H1 (cell line): ENCODE measurements around the gene SMAP2. TPM values are rescaled to one million over a fixed set of nuclear protein-coding genes. Genes with fewer than 3 reads are reported as not detected.

Experiments used
- CTCF ChIA-PET: fragments of 300-600 bp; sonication (Branson Sonifier 250); formaldehyde crosslinking; loops from one replicate; lab custom pipeline; 2021; ENCODE audit not compliant: partially characterized antibody; lab: Charles Lee
- POLR2A ChIA-PET: fragments of 300-600 bp; sonication (Branson Sonifier 250); formaldehyde crosslinking; loops from one replicate; lab custom pipeline; 2021; ENCODE audit warnings: inconsistent platforms; ENCODE audit not compliant: partially characterized antibody; lab: Charles Lee
- DNase-seq, 2 experiments: peaks; one replicate each; pipeline versions ENCODE4 v3.0.0 to v3.0.0-alpha.2; 2010 to 2022; ENCODE audit warnings: low spot score in 2 of 2, low read depth in 1 of 2, mixed read lengths in 1 of 2
- FAIRE-seq: peaks from 2 replicates; lab custom pipeline; 2011; peaks lifted over from hg19 to GRCh38; lab: Jason Lieb, UNC
- H2AFZ ChIP-seq: 2 replicates; pipeline ENCODE4 v1.8.1; 2012; ENCODE audit warnings: low read length, inconsistent platforms
- H2AK5ac ChIP-seq: 2 replicates; pipeline ENCODE4 v1.6.1; 2013; ENCODE audit warnings: low read depth, low read length
- H2BK120ac ChIP-seq: replicated peaks from 2 replicates; pipeline ENCODE3; 2013; ENCODE audit warnings: low read depth, low read length, inconsistent platforms
- H2BK12ac ChIP-seq: 2 replicates; pipeline ENCODE4 v1.6.1; 2013; ENCODE audit warnings: low read depth, low read length
- H2BK15ac ChIP-seq: 2 replicates; pipeline ENCODE4 v1.6.1; 2013; ENCODE audit warnings: low read length
- H2BK20ac ChIP-seq: 2 replicates; pipeline ENCODE4 v1.6.1; 2013; ENCODE audit warnings: low read length
- H2BK5ac ChIP-seq: 2 replicates; pipeline ENCODE4 v1.6.1; 2013; ENCODE audit warnings: low read depth, low read length
- H3K14ac ChIP-seq: 2 replicates; pipeline ENCODE4 v1.6.1; 2013; ENCODE audit warnings: inconsistent platforms; ENCODE audit not compliant: insufficient read length
- H3K18ac ChIP-seq: 2 replicates; pipeline ENCODE4 v1.6.1; 2013; ENCODE audit warnings: low read length; ENCODE audit errors: extremely low read depth
- H3K23ac ChIP-seq: 2 replicates; pipeline ENCODE4 v1.6.1; 2013; ENCODE audit warnings: inconsistent platforms; ENCODE audit not compliant: insufficient read length
- H3K23me2 ChIP-seq: 2 replicates; pipeline ENCODE4 v1.6.1; 2013; ENCODE audit warnings: low read depth, low read length
- H3K27ac ChIP-seq: 2 replicates; pipeline ENCODE4 v1.6.1; 2011; ENCODE audit warnings: low read depth, low read length, inconsistent platforms
- H3K27me3 ChIP-seq, 4 experiments: replicated peaks in 1 of 4; 1 replicate in 1 of 4; 2 replicates in 3 of 4; pipeline versions ENCODE4 v1.6.1 to v1.8.1; 2011 to 2013; ENCODE audit warnings: low read length in 3 of 4, mild to moderate bottlenecking in 3 of 4, inconsistent platforms in 2 of 4, mixed read lengths in 2 of 4, moderate library complexity in 1 of 4; ENCODE audit not compliant: control insufficient read depth in 3 of 4, insufficient read depth in 3 of 4; ENCODE audit errors: extremely low read depth in 1 of 4
- H3K36me3 ChIP-seq, 4 experiments: 2 replicates each; pipeline versions ENCODE4 v1.6.1 to v1.8.1; 2011 to 2013; ENCODE audit warnings: mild to moderate bottlenecking in 4 of 4, low read length in 3 of 4, moderate library complexity in 2 of 4, control low read depth in 1 of 4, inconsistent platforms in 1 of 4; ENCODE audit not compliant: insufficient read depth in 4 of 4, control insufficient read depth in 2 of 4
- H3K4ac ChIP-seq: replicated peaks from 2 replicates; pipeline ENCODE3; 2013; ENCODE audit warnings: low read length, low read depth, mixed read lengths, inconsistent platforms; ENCODE audit not compliant: insufficient read length
- H3K4me1 ChIP-seq, 4 experiments: replicated peaks in 1 of 4; 1 replicate in 1 of 4; 2 replicates in 3 of 4; pipeline versions ENCODE4 v1.6.1 to v1.8.1; 2011 to 2013; ENCODE audit warnings: low read length in 3 of 4, inconsistent platforms in 2 of 4, mixed read lengths in 1 of 4; ENCODE audit not compliant: insufficient read depth in 4 of 4, control insufficient read depth in 3 of 4
- H3K4me2 ChIP-seq, 2 experiments: 2 replicates each; pipeline versions ENCODE4 v1.6.1 to v1.8.1; 2011 to 2013; ENCODE audit warnings: low read depth in 2 of 2, low read length in 2 of 2, control low read depth in 1 of 2, inconsistent platforms in 1 of 2, mild to moderate bottlenecking in 1 of 2; ENCODE audit not compliant: insufficient read depth in 1 of 2
- H3K4me3 ChIP-seq, 4 experiments: fragments of 200-600, 300-600 bp in 1 of 4; sonication (generic), shearing (Covaris generic), sonication (Bioruptor Twin) in 1 of 4; 2 replicates each; pipeline versions ENCODE4 v1.5.1 to v1.8.1; 2011 to 2016; ENCODE audit warnings: low read length in 4 of 4, low read depth in 3 of 4, control low read depth in 2 of 4, inconsistent platforms in 2 of 4, mild to moderate bottlenecking in 2 of 4, mixed read lengths in 1 of 4, moderate library complexity in 1 of 4; ENCODE audit not compliant: insufficient read depth in 2 of 4; ENCODE audit errors: extremely low read depth in 1 of 4
- H3K56ac ChIP-seq: replicated peaks from 2 replicates; pipeline ENCODE3; 2013; ENCODE audit warnings: low read depth, mild to moderate bottlenecking, mixed read lengths, low read length, inconsistent platforms; ENCODE audit not compliant: insufficient read length
- H3K79me1 ChIP-seq: 2 replicates; pipeline ENCODE4 v1.6.1; 2013; ENCODE audit warnings: low read depth, low read length, control low read depth
- H3K79me2 ChIP-seq, 2 experiments: 2 replicates each; pipeline versions ENCODE4 v1.6.1 to v1.8.1; 2012 to 2013; ENCODE audit warnings: low read length in 2 of 2, mild to moderate bottlenecking in 2 of 2, inconsistent platforms in 1 of 2; ENCODE audit not compliant: insufficient read depth in 2 of 2, control insufficient read depth in 1 of 2
- H3K9ac ChIP-seq, 4 experiments: replicated peaks in 1 of 4; 1 replicate in 1 of 4; 2 replicates in 3 of 4; pipeline versions ENCODE4 v1.6.1 to v1.8.1; 2011 to 2013; ENCODE audit warnings: low read depth in 3 of 4, low read length in 3 of 4, control low read depth in 2 of 4, mild to moderate bottlenecking in 2 of 4, moderate library complexity in 2 of 4, inconsistent platforms in 1 of 4; ENCODE audit errors: extremely low read depth in 1 of 4
- H3K9me3 ChIP-seq, 2 experiments: 2 replicates each; pipeline versions ENCODE4 v1.6.1 to v1.8.1; 2012 to 2013; ENCODE audit warnings: mild to moderate bottlenecking in 2 of 2, moderate library complexity in 2 of 2, control low read depth in 1 of 2, inconsistent platforms in 1 of 2, low read depth in 1 of 2, low read length in 1 of 2, mixed read lengths in 1 of 2; ENCODE audit not compliant: insufficient read depth in 2 of 2
- H4K20me1 ChIP-seq, 2 experiments: replicated peaks in 1 of 2; 2 replicates each; pipeline versions ENCODE3 to v1.8.1; 2011 to 2013; ENCODE audit warnings: inconsistent platforms in 2 of 2, low read length in 2 of 2, mild to moderate bottlenecking in 1 of 2; ENCODE audit not compliant: insufficient read depth in 2 of 2, control insufficient read depth in 1 of 2
- H4K5ac ChIP-seq: 2 replicates; pipeline ENCODE4 v1.6.1; 2013; ENCODE audit warnings: low read length, low read depth, mixed read lengths, inconsistent platforms; ENCODE audit not compliant: insufficient read length
- H4K8ac ChIP-seq: 2 replicates; pipeline ENCODE4 v1.8.0; 2013; ENCODE audit warnings: mild to moderate bottlenecking, moderate library complexity, low read length, inconsistent platforms; ENCODE audit not compliant: insufficient read depth; ENCODE audit errors: extremely low read depth
- H4K91ac ChIP-seq: replicated peaks from 2 replicates; pipeline ENCODE3; 2013; ENCODE audit warnings: low read length, mixed read lengths, inconsistent platforms; ENCODE audit not compliant: insufficient read length
- POLR2A ChIP-seq, 2 experiments: IDR thresholded peaks; 1 replicate in 1 of 2; 2 replicates in 1 of 2; pipeline ENCODE4 v1.6.1; 2011; ENCODE audit warnings: low read depth in 2 of 2, low read length in 2 of 2, mild to moderate bottlenecking in 2 of 2; ENCODE audit errors: control extremely low read depth in 1 of 2
- SP4 ChIP-seq: IDR thresholded peaks from 2 replicates; pipeline ENCODE4 v1.6.1; 2012; ENCODE audit warnings: low read length, inconsistent platforms
- WGBS, 2 experiments: shearing (Covaris generic) in 1 of 2; methylation state at CpG; one replicate each; pipeline versions ENCODE4 v1.1.6 to v1.1.7; 2013 to 2015; ENCODE audit warnings: low lambda C conversion rate in 2 of 2, mixed read lengths in 2 of 2, inconsistent platforms in 1 of 2, low coverage in 1 of 2, missing lambda C conversion rate in 1 of 2; ENCODE audit not compliant: insufficient replicate concordance in 2 of 2, insufficient coverage in 1 of 2, insufficient read length in 1 of 2; ENCODE audit errors: extremely low coverage in 1 of 2, missing lambda C conversion rate in 1 of 2; 5-methylcytosine and 5-hydroxymethylcytosine counted together
- polyA plus RNA-seq, 7 experiments: library from polyadenylated mRNA; depleted of rRNA in 3 of 7; stranded (reverse) in 5 of 7; unstranded in 2 of 7; fragments of >200 nt in 5 of 7; fragments of 200-250 nt in 2 of 7; gene quantifications; 1 replicate in 5 of 7; 2 replicates in 1 of 7; 4 replicates in 1 of 7; pipeline versions ENCODE4 v1.2.1 to v1.2.3, GENCODE V29; 2011 to 2013; ENCODE audit warnings: missing spikeins in 2 of 7, mixed read lengths in 2 of 7
- total RNA-seq: library from RNA; stranded (reverse); fragmentation: NEBNext Ultra II Directional; extraction: Animal tissue kit (Norgen Biotek cat#: 25700); gene quantifications from 2 replicates; pipeline ENCODE4 v1.2.1, GENCODE V29; 2021
- TF ChIP-seq, protein P1 (sequence below): IDR thresholded peaks from 2 replicates; pipeline ENCODE4 v1.6.1; 2011; ENCODE audit warnings: low read length, improper control_type of control experiment

The SMAP2 gene
- total and polyA plus RNA-seq, 2 of the 8 experiments (the other 6 are each of a cell fraction or from before 2014, with no cell fraction given), result 4.3 to 5.5 TPM

DNA sequence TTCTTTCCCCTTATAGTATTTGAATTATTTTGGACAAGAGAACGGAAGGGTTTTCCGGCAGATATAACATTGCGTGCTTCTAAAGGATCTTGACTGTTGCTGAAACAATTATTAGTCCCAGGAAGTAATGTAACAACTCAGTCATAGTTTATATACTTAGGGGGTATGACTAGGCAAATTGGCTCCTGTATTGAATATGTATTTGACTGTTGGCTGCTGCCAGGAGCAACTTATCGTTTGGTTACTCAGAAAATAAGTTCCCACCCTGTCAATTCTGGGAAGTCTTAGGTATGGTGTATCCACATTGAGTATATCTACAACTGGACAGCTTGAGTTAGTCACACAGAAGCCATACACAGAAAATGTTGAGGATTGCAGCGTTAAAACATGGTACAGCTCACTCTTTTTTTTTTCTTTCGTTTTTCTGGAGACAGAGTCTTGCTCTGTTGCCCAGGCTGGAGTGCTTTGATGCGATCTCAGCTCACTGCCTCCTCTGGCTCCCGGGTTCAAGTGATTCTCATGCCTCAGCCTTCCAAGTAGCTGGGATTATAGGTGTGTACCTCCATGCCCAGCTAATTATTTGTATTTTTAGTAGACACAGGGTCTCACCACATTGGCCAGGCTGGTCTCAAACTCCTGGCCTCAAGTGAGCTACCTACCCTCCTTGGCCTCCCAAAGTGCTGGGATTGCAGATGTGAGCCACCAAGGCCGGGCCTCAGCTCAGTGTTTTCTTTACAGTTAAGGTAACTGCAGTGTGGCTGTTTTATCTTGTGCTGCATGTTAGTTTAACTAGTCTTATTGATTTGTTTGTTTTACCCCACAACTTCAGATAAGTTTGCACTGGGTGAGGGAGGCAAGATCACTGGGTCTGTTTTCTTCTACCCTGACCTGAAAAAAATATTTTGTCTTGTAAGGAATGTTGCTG, 10.2 kb downstream of the SMAP2 start:
- Histone ChIP-seq H3K27ac (no peak overlapping the region), H3K9ac (0 out of 7 replicates have a peak overlapping the region, but pooled peaks of 1 of the 4 experiments have one; percentile 44), H4K5ac (no peak overlapping the region), H3K4me3 (no peak overlapping the region), H2BK120ac (no peak overlapping the region), H3K23me2 (no peaks in the 10 kb centered on the region; the same call in 1 of the 2 replicates), H3K14ac (no peak overlapping the region), H3K36me3 (no peaks in the 10 kb centered on the region), H3K56ac (no peak overlapping the region), H3K4ac (no peak overlapping the region), H2AK5ac (no peak overlapping the region), H3K18ac (no peak overlapping the region), H3K9me3 (no peaks in the 10 kb centered on the region), H4K8ac (no peak overlapping the region), H3K79me1 (no peaks in the 10 kb centered on the region), H2AFZ (no peak overlapping the region), H2BK12ac (no peak overlapping the region), H4K20me1 (no peaks in the 10 kb centered on the region), H2BK5ac (no peak overlapping the region), H3K27me3 (no peaks in the 10 kb centered on the region), H2BK20ac (no peak overlapping the region), H3K79me2 (no peaks in the 10 kb centered on the region; a peak in 1 of 4 replicates), H4K91ac (no peak overlapping the region), H3K23ac (no peak overlapping the region), H2BK15ac (no peak overlapping the region), H3K4me1 (peaks cover 0 to 3% (median under 1%) of the 10 kb centered on the region in 4 experiments; a peak in 1 of 7 replicates), H3K4me2 (no peak overlapping the region)
- POLR2A ChIA-PET, result interaction anchor here (1.4 kb wide), 1 partner anchor 66 kb away, joined by 3 read pairs; the partner anchor contains the start of gene ZFP69B
- DNase-seq, result no peak
- TF ChIP-seq SP4 (no peak), POLR2A (IDR thresholded peaks at IDR 0.05; ENCODE audit: control extremely low read depth in 1 of 2, low read depth in 2 of 2, low read length in 2 of 2) (no peak)
- TF ChIP-seq, protein P1, sequence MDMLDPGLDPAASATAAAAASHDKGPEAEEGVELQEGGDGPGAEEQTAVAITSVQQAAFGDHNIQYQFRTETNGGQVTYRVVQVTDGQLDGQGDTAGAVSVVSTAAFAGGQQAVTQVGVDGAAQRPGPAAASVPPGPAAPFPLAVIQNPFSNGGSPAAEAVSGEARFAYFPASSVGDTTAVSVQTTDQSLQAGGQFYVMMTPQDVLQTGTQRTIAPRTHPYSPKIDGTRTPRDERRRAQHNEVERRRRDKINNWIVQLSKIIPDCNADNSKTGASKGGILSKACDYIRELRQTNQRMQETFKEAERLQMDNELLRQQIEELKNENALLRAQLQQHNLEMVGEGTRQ, result no peak
- CTCF ChIA-PET, result interaction anchor here (0.6 to 1.5 kb wide), 7 partner anchors 14 to 1896 kb away, joined by 3 to 5 read pairs (median 3); no protein-coding TSS in a partner anchor
- 85% methylated on average over 9 of the region's 9 CpGs; no CpG with 5 or more reads in 1 of the 2 experiments for WGBS, 2 experiments
- no peak for FAIRE-seq
